ENCODE results near the gene MAN2B2.

Gene MAN2B2

GRCh38 chr4:6592804-6593563 is 18.0 kb downstream of the MAN2B2 start:
- DNase-seq (ENCODE audit: low read depth in 4 of 4, low spot score in 1 of 4): no peak

- no peak for DNase-seq (ENCODE audit: low read depth in 4 of 4, low spot score in 1 of 4)
These were observed 19.4 kb downstream of the MAN2B2 start for GRCh38 chr4:6594341-6594740.

- DNase-seq (ENCODE audit: low read depth in 4 of 4, low spot score in 1 of 4): no peak
These were observed 19.9 kb downstream of the MAN2B2 start for GRCh38 chr4:6594826-6595355.

GRCh38 chr4:6595897-6596537 is 21.0 kb downstream of the MAN2B2 start:
- DNase-seq (ENCODE audit: low read depth in 4 of 4, low spot score in 1 of 4): no peak

- no peak for DNase-seq (ENCODE audit: low read depth in 4 of 4, low spot score in 1 of 4)
These were observed 22.0 kb downstream of the MAN2B2 start for GRCh38 chr4:6596948-6597347.

GRCh38 chr4:6598127-6598526 is 23.1 kb downstream of the MAN2B2 start:
- no peak for DNase-seq (ENCODE audit: low read depth in 4 of 4, low spot score in 1 of 4)

GRCh38 chr4:6598641-6599040 is 23.7 kb downstream of the MAN2B2 start:
- no peak for DNase-seq (ENCODE audit: low read depth in 4 of 4, low spot score in 1 of 4)

GRCh38 chr4:6601661-6602250 is 26.8 kb downstream of the MAN2B2 start:
- DNase-seq (ENCODE audit: low read depth in 4 of 4, low spot score in 1 of 4): no peak

- no peak for DNase-seq (ENCODE audit: low read depth in 4 of 4, low spot score in 1 of 4)
These were observed 27.3 kb downstream of the MAN2B2 start for GRCh38 chr4:6602289-6602688.

- DNase-seq (ENCODE audit: low read depth in 4 of 4, low spot score in 1 of 4): no peak
These were observed 28.1 kb downstream of the MAN2B2 start for GRCh38 chr4:6603128-6603527.

GRCh38 chr4:6605114-6605513 is 30.1 kb downstream of the MAN2B2 start:
- DNase-seq (ENCODE audit: low read depth in 4 of 4, low spot score in 1 of 4): no peak

GRCh38 chr4:6605605-6606004 is 30.6 kb downstream of the MAN2B2 start:
- no peak for DNase-seq (ENCODE audit: low read depth in 4 of 4, low spot score in 1 of 4)

GRCh38 chr4:6606465-6607235 is 31.7 kb downstream of the MAN2B2 start:
- no peak for DNase-seq (ENCODE audit: low read depth in 4 of 4, low spot score in 1 of 4)

GRCh38 chr4:6607368-6608055 is 32.5 kb downstream of the MAN2B2 start:
- no peak for DNase-seq (ENCODE audit: low read depth in 4 of 4, low spot score in 1 of 4)

- no peak for DNase-seq (ENCODE audit: low read depth in 4 of 4, low spot score in 1 of 4)
These were observed 33.9 kb downstream of the MAN2B2 start for GRCh38 chr4:6608758-6609414.

GRCh38 chr4:6609415-6610079 is 34.6 kb downstream of the MAN2B2 start:
- DNase-seq (ENCODE audit: low read depth in 4 of 4, low spot score in 1 of 4): no peak

- DNase-seq (ENCODE audit: low read depth in 4 of 4, low spot score in 1 of 4): no peak
These were observed 36.0 kb downstream of the MAN2B2 start for GRCh38 chr4:6610856-6611430.

GRCh38 chr4:6612961-6613675 is 38.1 kb downstream of the MAN2B2 start:
- no peak for DNase-seq (ENCODE audit: low read depth in 4 of 4, low spot score in 1 of 4)

All from stimulated activated CD4-positive, alpha-beta T cell treated with anti-CD3 and anti-CD28 coated beads, Interleukin-1b, Interleukin-23, amount 100 ng/mL, for 24 hours (primary cell).